Skeletal muscle tissue (tissue), 4 donors: ENCODE data around the gene RACK1. TPM values are rescaled to one million over a fixed set of nuclear protein-coding genes. Genes with fewer than 3 reads are reported as not detected.

Source experiments
- H3K27ac ChIP-seq: one replicate; pipeline ENCODE4 v1.7.0; 2013; ENCODE audit warnings: mild to moderate bottlenecking, low read depth, low read length, inconsistent platforms
- H3K27me3 ChIP-seq, 3 donors: one replicate each; pipeline ENCODE4 v1.7.0; 2013; ENCODE audit warnings: low read length in 3 of 3; ENCODE audit not compliant: control insufficient read depth in 3 of 3, insufficient read depth in 3 of 3
- H3K36me3 ChIP-seq, 3 donors: one replicate each; pipeline ENCODE4 v1.7.0; 2013; ENCODE audit warnings: low read length in 3 of 3; ENCODE audit not compliant: control insufficient read depth in 3 of 3, insufficient read depth in 3 of 3
- H3K4me1 ChIP-seq, 3 donors: one replicate each; pipeline ENCODE4 v1.7.0; 2013; ENCODE audit warnings: low read length in 3 of 3, mild to moderate bottlenecking in 3 of 3; ENCODE audit not compliant: control insufficient read depth in 3 of 3, insufficient read depth in 3 of 3
- H3K4me3 ChIP-seq, 3 donors: one replicate each; pipeline ENCODE4 v1.7.0; 2013; ENCODE audit warnings: low read length in 3 of 3
- H3K9ac ChIP-seq, 3 donors: one replicate each; pipeline ENCODE4 v1.7.0; 2013; ENCODE audit warnings: low read length in 3 of 3, mild to moderate bottlenecking in 3 of 3, moderate library complexity in 2 of 3, low read depth in 1 of 3
- H3K9me3 ChIP-seq, 3 donors: one replicate each; pipeline ENCODE4 v1.7.0; 2013; ENCODE audit warnings: low read length in 3 of 3; ENCODE audit not compliant: control insufficient read depth in 3 of 3
- total RNA-seq: library from RNA; depleted of rRNA; stranded (reverse); fragments of >200 nt; gene quantifications from one replicate; pipeline ENCODE4 v1.2.3, GENCODE V29; 2014
- donor health status: Osteomylitis.

Gene RACK1
- total RNA-seq, 1 donor from 2014 or later, result 4,748 TPM

- Histone ChIP-seq H3K4me1 (peaks cover 37 to 61% (median 45%) of the 10 kb centered on the region in 3 donors), H3K4me3 (no peak overlapping the region), H3K27ac (no peak overlapping the region), H3K27me3 (no peaks in the 10 kb centered on the region), H3K9me3 (no peaks in the 10 kb centered on the region), H3K36me3 (peaks cover 29 to 58% (median 34%) of the 10 kb centered on the region in 3 donors), H3K9ac (peak overlapping the region in 1 of 3 donors; percentile 45)
Observed at GRCh38 chr5:181198905-181199519, 44.7 kb downstream of the RACK1 start.

GRCh38 chr5:181198106-181198685 is 45.5 kb downstream of the RACK1 start:
- Histone ChIP-seq H3K27ac (no peak overlapping the region), H3K4me1 (peaks cover 36 to 61% (median 47%) of the 10 kb centered on the region in 3 donors), H3K4me3 (no peak overlapping the region), H3K27me3 (no peaks in the 10 kb centered on the region), H3K9me3 (no peaks in the 10 kb centered on the region), H3K9ac (peak overlapping the region in 1 of 3 donors; percentile 16), H3K36me3 (peaks cover 29 to 57% (median 34%) of the 10 kb centered on the region in 3 donors)

- H3K27ac ChIP-seq, result no peak overlapping the region
Observed at GRCh38 chr5:181197326-181197951, 46.3 kb downstream of the RACK1 start.

GRCh38 chr5:181195249-181195761 is 48.4 kb downstream of the RACK1 start:
- H3K9ac ChIP-seq, result peak overlapping the region in 1 of 3 donors; percentile 54
- H3K4me1 ChIP-seq, result peaks cover 20 to 50% (median 49%) of the 10 kb centered on the region in 3 donors
- no peaks in the 10 kb centered on the region for H3K9me3 ChIP-seq
- H3K27ac ChIP-seq, result peak overlapping the region; percentile 59
- peaks cover 24 to 44% (median 28%) of the 10 kb centered on the region in 3 donors for H3K36me3 ChIP-seq
- no peaks in the 10 kb centered on the region for H3K27me3 ChIP-seq
- no peak overlapping the region for H3K4me3 ChIP-seq

More at GRCh38 chr5:181197326-181197951, 46.3 kb downstream of the RACK1 start:
- Histone ChIP-seq H3K9ac (no peak overlapping the region), H3K36me3 (peaks cover 29 to 53% (median 34%) of the 10 kb centered on the region in 3 donors), H3K4me1 (peaks cover 36 to 62% (median 48%) of the 10 kb centered on the region in 3 donors), H3K27me3 (no peaks in the 10 kb centered on the region), H3K4me3 (no peak overlapping the region), H3K9me3 (no peaks in the 10 kb centered on the region)

- Histone ChIP-seq H3K36me3 (peaks cover 22 to 39% (median 25%) of the 10 kb centered on the region in 3 donors), H3K4me3 (no peak overlapping the region), H3K27me3 (no peaks in the 10 kb centered on the region), H3K9me3 (no peaks in the 10 kb centered on the region), H3K27ac (peak overlapping the region; percentile 59), H3K9ac (peak overlapping the region in 1 of 3 donors; percentile 54), H3K4me1 (peaks cover 17 to 51% (median 49%) of the 10 kb centered on the region in 3 donors)
Observed at GRCh38 chr5:181194489-181195248, 49.0 kb downstream of the RACK1 start.

- peak overlapping the region in 1 of 3 donors; percentile 54 for H3K9ac ChIP-seq
- peaks cover 12 to 30% (median 19%) of the 10 kb centered on the region in 3 donors for H3K36me3 ChIP-seq
- peak overlapping the region; percentile 89 for H3K27ac ChIP-seq
- H3K9me3 ChIP-seq, result no peaks in the 10 kb centered on the region
- H3K27me3 ChIP-seq, result no peaks in the 10 kb centered on the region
- H3K4me3 ChIP-seq, result no peak overlapping the region
- H3K4me1 ChIP-seq, result peaks cover 23 to 57% (median 53%) of the 10 kb centered on the region in 3 donors
Observed at GRCh38 chr5:181193656-181194055, 50.0 kb downstream of the RACK1 start.

GRCh38 chr5:181192337-181193046 is 51.2 kb downstream of the RACK1 start:
- Histone ChIP-seq H3K4me1 (peaks cover 23 to 51% (median 50%) of the 10 kb centered on the region in 3 donors), H3K4me3 (peak overlapping the region; percentile 80 to 96 (median 92)), H3K36me3 (peaks cover 7 to 18% (median 15%) of the 10 kb centered on the region in 3 donors), H3K27ac (peak overlapping the region; percentile 89), H3K9me3 (no peaks in the 10 kb centered on the region), H3K9ac (peak overlapping the region; percentile 86 to 92 (median 90)), H3K27me3 (no peaks in the 10 kb centered on the region)

GRCh38 chr5:181191526-181192336 is 52.0 kb downstream of the RACK1 start:
- H3K4me1 ChIP-seq, result peaks cover 23 to 52% (median 52%) of the 10 kb centered on the region in 3 donors
- peak overlapping the region; percentile 89 for H3K27ac ChIP-seq
- H3K9me3 ChIP-seq, result no peaks in the 10 kb centered on the region
- H3K27me3 ChIP-seq, result no peaks in the 10 kb centered on the region
- peaks cover 3 to 11% (median 7%) of the 10 kb centered on the region in 3 donors for H3K36me3 ChIP-seq
- peak overlapping the region; percentile 80 to 96 (median 92) for H3K4me3 ChIP-seq
- peak overlapping the region; percentile 86 to 92 (median 90) for H3K9ac ChIP-seq
